ENCODE measurements around the gene LGI4. TPM values are rescaled to one million over a fixed set of nuclear protein-coding genes. Genes with fewer than 3 reads are reported as not detected.
A peak's percentile ranks its signal among the peaks of the same experiment; 100 is the strongest.
"Not testable (repeated sequence)": the region's sequence is repeated elsewhere in the genome, so short reads cannot be mapped to it uniquely, and the experiment has no call there.

LGI4 gene
- total RNA-seq, 1 experiment from 2014 or later, result 0.07 TPM

- in situ Hi-C loops (cut with HindIII; ENCODE audit: low sequenced_read_pairs), result no loop called here
- DNase-seq (ENCODE audit: low spot score), result no peak
Measured at GRCh38 chr19:35162471-35163326, 27.8 kb upstream of the LGI4 start.

DNA sequence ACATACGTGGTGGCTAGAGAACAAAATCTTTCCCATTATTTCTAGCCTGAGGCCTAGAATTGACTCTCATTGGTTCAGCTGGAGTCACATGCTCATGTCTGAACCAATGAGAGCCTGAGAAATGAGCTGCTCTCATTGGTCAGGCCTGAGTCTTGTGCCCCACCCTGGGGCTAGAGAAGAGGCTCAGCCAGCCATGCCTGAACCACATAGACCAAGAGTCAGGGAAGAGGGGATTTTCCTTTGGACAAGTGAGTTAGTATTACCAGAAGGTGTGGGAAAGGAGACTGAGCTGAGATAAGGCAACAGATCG lies 26.5 kb upstream of the LGI4 start:
- in situ Hi-C loops (cut with HindIII; ENCODE audit: low sequenced_read_pairs), result no loop called here
- no peak for DNase-seq (ENCODE audit: low spot score)

GRCh38 chr19:35160629-35161433 lies 26.0 kb upstream of the LGI4 start:
- in situ Hi-C loops (cut with HindIII; ENCODE audit: low sequenced_read_pairs), result no loop called here

DNA sequence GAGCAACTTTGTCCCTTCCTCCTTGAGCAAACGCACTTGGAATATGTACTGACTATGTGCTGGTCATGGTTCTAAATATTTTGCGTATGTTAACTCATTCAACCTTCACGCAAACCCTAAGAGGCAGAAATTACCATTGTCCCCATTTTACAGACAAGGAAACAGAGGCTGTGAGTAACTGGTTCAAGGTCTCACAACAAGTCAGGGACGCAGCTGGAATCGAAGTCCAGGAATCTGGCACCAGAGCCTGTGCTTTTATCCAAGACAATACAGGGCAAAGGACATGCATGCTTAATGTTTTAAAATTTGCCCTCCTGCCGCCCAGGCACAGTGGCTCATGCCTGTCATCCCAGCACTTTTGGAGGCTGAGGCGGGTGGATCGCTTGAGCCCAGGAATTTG lies 24.7 kb upstream of the LGI4 start:
- in situ Hi-C loops (cut with HindIII; ENCODE audit: low sequenced_read_pairs), result no loop called here
- DNase-seq (ENCODE audit: low spot score), result no peak

More at GRCh38 chr19:35160629-35161433, 26.0 kb upstream of the LGI4 start:
- DNase-seq (ENCODE audit: low spot score), result no peak

GRCh38 chr19:35157431-35157830 lies 22.6 kb upstream of the LGI4 start:
- in situ Hi-C loops (cut with HindIII; ENCODE audit: low sequenced_read_pairs), result no loop called here
- no peak for DNase-seq (ENCODE audit: low spot score)

- DNase-seq (ENCODE audit: low spot score), result no peak
- in situ Hi-C loops (cut with HindIII; ENCODE audit: low sequenced_read_pairs), result no loop called here
Measured at GRCh38 chr19:35156673-35157014, 21.8 kb upstream of the LGI4 start.

- no peak for DNase-seq (ENCODE audit: low spot score)
- in situ Hi-C loops (cut with HindIII; ENCODE audit: low sequenced_read_pairs), result no loop called here
Measured at GRCh38 chr19:35155981-35156672, 21.3 kb upstream of the LGI4 start.

DNA sequence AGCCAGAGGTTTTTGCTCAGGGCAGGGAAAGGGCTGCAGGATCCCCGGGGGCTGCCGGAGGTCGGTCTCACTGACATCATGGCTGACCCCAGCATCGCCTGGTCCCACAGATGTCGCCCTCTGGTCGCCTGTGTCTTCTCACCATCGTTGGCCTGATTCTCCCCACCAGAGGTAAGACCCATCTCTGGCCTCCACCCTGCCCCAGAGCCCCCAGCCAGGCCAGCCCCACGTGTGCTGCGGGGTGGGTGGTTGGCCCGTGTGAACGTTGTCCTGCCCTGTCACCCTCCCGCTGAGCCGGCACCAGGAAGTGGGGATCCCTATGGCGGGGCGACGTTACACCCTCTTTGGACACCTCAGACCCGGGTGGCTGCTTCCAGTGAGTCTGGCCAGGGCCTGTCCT lies 20.6 kb upstream of the LGI4 start:
- DNase-seq (ENCODE audit: low spot score), result no peak
- in situ Hi-C loops (cut with HindIII; ENCODE audit: low sequenced_read_pairs), result no loop called here

- in situ Hi-C loops (cut with HindIII; ENCODE audit: low sequenced_read_pairs), result no loop called here
- no peak for DNase-seq (ENCODE audit: low spot score)
Measured at GRCh38 chr19:35154525-35155406, 19.9 kb upstream of the LGI4 start, which contains the start of gene FXYD5. TSS of gene FXYD5 (plus strand) at chr19:35154735. CDS start at chr19:35155551, 816 bp downstream.

DNA sequence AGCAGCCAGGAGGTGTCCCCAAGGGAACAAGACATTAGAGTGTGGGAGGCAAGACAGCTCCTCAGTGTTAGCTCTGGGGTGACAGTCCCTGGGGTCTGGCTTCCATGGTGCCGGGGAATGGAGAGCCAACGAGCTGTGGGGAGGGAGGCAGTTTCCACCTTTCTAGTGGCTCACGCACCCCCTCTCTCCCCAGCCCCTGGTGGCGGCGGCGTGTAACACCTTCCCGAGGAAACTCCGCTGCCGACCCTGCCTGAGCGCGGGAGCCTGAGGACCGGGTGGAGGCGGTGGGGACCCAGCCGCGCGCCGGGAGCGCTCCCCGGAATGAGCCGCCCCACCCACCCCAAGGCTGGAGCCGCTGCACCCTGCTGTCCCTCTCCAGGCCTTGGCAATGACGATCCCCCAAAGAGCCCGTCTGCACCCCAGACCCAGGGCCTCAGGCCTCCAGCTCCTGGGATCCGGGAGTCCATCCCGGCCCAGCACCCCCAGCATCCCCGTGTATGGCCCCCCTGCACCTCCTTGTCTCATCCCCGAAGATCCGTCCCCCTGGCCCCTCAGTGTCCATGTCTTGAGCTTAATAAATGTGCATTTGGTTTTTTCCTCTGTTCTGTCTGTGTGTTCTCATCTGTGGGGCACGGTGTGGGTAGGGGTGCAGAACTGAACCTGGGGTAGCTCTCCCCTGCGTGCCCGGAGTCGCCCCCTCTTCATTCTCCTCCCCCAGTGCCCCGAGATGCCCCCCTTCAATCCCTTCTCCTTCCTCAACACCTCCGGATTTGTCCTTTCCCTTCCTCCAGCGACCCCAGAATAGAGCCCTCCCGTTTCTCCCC lies 19.1 kb upstream of the LGI4 start:
- no peak for DNase-seq (ENCODE audit: low spot score)
- in situ Hi-C loops (cut with HindIII; ENCODE audit: low sequenced_read_pairs), result no loop called here

DNA sequence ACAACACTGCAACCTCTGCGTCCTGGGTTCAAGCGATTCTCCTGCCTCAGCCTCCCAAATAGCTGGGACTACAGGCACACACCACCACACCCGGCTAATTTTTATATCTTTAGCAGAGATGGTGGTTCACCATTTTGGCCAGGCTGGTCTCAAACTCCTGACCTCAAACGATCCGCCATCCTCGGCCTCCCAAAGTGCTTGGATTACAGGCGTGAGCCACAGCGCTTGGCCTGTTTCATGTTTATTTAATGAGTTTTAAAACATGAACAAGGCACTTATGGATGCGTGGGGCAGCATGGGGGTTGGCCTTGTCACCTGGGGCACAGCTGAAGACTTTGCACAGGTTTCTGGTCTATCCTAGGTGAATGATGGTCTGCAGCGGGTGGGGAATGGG lies 18.3 kb upstream of the LGI4 start:
- DNase-seq (ENCODE audit: low spot score); in situ Hi-C loops (cut with HindIII; ENCODE audit: low sequenced_read_pairs): not testable (repeated sequence)

DNA sequence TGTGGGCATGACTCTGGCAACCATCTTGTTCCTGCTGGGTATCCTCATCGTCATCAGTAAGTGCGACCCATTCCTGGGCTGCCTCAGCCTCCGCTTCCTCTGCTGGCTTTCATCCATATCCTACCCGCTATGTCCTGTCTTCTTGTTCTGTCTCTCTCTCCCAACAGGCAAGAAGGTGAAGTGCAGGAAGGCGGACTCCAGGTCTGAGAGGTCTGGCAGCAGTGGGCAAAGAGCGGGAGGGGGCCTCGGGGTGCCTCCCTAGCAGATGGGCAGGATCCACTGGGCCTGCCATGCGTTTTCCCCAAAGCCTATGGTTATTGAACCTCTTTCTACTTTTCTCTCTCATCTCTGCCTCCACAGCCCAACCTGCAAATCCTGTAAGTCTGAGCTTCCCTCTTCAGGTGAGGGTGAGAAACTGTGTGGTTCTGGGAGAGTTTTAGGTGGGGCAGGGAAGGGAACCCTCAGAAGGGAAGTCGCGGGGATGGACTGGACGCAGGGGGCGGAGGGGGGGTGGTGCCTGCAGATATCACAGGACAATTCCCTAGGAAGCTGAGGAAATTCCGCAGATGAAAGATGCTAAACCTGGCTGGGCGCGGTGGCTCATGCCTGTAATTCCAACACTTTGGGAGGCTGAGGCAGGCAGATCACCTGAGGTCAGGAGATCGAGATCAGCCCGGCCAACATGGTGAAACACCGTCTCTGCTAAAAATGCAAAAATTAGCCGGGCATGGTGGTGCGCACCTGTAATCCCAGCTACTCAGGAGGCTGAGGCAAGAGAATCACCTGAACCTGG lies 16.6 kb upstream of the LGI4 start:
- in situ Hi-C loops (cut with HindIII; ENCODE audit: low sequenced_read_pairs), result no loop called here
- DNase-seq (ENCODE audit: low spot score), result no peak

GRCh38 chr19:35150445-35150844 lies 15.6 kb upstream of the LGI4 start:
- no peak for DNase-seq (ENCODE audit: low spot score)

DNA sequence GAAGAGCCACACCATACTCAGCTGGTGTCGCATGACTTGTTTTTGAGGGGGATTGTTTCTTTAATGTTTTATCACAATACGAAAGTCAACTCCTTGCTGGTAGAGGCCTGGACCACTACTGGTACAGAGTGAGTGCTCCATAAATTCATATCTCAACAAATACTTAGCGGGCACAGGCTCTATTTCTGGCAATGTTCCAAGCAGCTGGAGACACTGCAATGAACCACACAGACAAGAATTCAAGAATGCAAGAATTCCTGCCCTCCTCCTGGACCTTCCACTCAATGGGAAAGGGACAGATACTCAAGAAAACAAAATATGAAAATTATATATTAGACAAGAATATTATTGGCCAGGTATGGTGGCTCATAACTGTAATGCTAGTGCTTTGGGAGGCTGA lies 14.6 kb upstream of the LGI4 start:
- in situ Hi-C loops (cut with HindIII; ENCODE audit: low sequenced_read_pairs), result no loop called here
- DNase-seq (ENCODE audit: low spot score), result no peak

More at GRCh38 chr19:35150445-35150844, 15.6 kb upstream of the LGI4 start:
- in situ Hi-C loops (cut with HindIII; ENCODE audit: low sequenced_read_pairs), result no loop called here

GRCh38 chr19:35146746-35147459 lies 12.0 kb upstream of the LGI4 start:
- no peak for DNase-seq (ENCODE audit: low spot score)
- in situ Hi-C loops (cut with HindIII; ENCODE audit: low sequenced_read_pairs), result no loop called here

DNA sequence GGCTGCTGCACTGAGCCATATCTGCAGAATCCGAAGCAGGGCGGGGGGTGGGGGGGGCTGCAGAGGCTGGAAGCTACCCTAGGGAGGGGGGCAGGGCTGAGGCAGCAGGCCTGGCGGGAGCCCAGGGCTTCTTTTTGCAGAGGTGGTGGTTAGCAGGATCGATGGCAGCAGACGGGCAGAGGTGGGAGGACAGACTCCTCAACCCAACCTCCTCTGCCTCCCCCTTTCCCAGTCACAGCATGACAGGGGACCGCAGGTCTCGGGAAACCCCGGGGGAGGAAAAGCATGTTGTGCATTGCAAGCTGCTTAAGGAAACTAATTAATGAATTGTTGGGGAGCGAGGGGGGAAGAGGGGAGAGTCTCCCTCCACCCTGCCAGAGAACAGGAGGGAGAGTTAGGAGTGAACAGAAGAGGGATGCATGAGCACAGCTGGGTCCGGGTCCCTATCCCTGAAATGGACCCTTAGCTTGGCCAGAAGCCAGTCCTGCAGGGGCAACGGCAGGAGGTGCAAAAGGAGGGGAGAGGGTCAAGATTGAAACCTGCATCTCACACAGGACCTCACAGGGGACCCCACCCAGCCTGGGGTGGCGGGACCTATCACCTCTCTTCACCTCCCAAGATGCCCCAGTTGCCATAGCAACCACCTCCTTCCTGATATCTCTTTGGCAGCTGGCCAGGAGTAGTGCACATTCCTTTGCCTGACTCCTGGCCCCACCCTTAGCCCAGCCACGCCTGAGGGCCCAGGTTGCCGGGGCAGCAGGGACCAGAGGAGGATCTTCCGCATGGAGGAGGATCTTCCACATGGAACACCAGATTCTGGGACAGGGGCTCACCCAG lies 10.0 kb upstream of the LGI4 start:
- peak; percentile 25 for DNase-seq (ENCODE audit: low spot score)
- in situ Hi-C loops (cut with HindIII; ENCODE audit: low sequenced_read_pairs), result no loop called here
